GM21786 (cell line): Measurements from ENCODE around the gene EYA4.

Source experiments
- ATAC-seq: cut with Tn5 transposase; IDR thresholded peaks from one replicate; pipeline ENCODE4 v1.9.1; 2021; ENCODE audit not compliant: unreplicated experiment

Gene EYA4

GRCh38 chr6:133567636-133568035 lies 326.5 kb downstream of the EYA4 start:
- ATAC-seq = no peak

- ATAC-seq = peak; percentile 63
These were observed 328.1 kb downstream of the EYA4 start for GRCh38 chr6:133568970-133569889.

- no peak for ATAC-seq
These were observed 330.5 kb downstream of the EYA4 start for GRCh38 chr6:133571681-133572080.

- ATAC-seq = no peak
These were observed 336.7 kb downstream of the EYA4 start for GRCh38 chr6:133577851-133578250.
